HG02571 (cell line): Measurements from ENCODE around the gene S100A1.

Source experiments
- ATAC-seq: cut with Tn5 transposase; IDR thresholded peaks from one replicate; pipeline ENCODE4 v1.9.1; 2021; ENCODE audit warnings: mild to moderate bottlenecking, moderate library complexity; ENCODE audit not compliant: unreplicated experiment

Gene S100A1

DNA sequence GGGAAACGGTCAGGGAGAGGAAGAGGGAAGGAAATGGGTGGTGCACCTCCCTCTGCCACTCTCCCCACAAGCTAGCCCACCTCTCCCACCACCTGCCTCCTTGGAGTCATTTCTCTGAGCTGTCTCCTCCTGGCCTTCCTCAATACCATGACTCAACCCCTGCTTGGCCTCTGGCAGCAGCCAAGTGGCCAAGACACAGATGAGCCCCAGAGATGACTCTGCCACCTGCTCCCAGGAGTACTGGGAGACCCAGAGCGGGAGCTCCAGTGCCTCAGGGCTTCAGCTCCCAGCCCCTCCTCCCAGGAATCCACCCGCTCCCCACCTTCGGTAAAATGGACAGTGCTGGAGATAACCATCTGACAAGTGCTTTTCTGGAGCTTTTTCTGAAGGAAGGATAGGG lies 17.9 kb upstream of the S100A1 start:
- no peak for ATAC-seq

GRCh38 chr1:153610811-153611301 lies 17.4 kb upstream of the S100A1 start:
- no peak for ATAC-seq

- no peak for ATAC-seq
These were observed 16.9 kb upstream of the S100A1 start for GRCh38 chr1:153611356-153611755.

DNA sequence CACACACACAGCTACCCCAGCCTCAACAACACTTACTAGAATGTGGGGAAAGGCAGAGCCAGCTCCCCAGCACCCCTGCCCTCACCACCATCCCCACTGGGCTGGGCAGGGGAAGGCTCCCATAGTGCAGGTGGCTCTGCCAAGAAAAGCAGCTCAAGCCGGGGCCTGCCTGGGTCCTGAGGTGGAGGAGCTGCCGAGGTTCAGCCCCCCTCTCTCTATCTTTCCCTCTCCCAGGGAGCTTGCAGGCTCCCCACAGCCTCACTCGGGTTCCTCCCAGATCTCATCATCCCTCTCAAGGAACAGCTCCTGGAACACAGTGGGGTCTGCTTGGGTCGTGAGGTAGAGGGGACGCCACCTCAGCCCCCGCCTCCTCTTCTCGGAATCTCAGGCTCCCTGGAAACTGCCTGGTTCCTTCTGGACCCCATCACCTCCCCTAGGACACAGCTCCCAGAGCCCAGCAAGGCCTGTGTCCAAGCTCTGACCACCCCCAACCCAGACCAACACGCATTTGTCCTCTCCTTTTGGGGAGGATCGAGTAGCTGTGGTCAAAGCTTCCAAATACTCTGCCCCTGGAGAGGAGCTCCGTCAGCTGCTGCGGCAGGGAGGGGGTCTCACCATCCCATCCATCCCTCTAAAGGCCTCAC lies 16.0 kb upstream of the S100A1 start:
- ATAC-seq: no peak

DNA sequence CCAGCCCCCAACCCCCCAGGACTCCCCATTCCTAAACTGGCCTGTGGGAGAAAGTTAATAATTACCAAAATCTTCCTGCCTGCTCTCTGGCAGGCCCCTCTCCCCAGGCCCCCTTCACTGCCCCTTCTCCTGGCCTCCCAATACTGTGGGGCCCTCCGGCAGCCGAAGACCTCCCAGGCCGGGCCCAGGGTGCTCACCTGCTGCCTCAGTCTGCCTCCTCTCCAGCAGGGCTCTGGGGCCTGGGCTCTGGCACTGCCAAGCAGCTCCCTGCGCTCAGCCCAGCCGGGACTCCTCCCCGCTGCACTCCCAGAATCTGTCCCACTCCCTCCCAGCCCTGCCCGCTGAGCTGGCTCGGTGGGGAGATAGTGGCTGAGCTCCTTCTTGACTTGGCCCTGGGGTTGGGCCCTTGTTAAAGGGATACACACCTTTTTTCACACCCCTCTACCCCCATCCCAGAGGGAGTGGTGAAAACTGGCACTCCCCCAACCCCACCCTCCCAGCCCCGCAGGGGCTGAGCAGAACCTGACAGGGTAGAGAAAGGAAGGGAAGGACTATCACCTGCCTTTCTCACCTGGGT lies 15.4 kb upstream of the S100A1 start, which contains the start of gene S100A16:
Gene S100A16, minus strand, starts transcription at position 383 of the 577 bp plus-strand sequence. CDS start 4,986 bp downstream, outside the sequence.
- no peak for ATAC-seq

GRCh38 chr1:153613406-153613805 lies 14.8 kb upstream of the S100A1 start:
- no peak for ATAC-seq

DNA sequence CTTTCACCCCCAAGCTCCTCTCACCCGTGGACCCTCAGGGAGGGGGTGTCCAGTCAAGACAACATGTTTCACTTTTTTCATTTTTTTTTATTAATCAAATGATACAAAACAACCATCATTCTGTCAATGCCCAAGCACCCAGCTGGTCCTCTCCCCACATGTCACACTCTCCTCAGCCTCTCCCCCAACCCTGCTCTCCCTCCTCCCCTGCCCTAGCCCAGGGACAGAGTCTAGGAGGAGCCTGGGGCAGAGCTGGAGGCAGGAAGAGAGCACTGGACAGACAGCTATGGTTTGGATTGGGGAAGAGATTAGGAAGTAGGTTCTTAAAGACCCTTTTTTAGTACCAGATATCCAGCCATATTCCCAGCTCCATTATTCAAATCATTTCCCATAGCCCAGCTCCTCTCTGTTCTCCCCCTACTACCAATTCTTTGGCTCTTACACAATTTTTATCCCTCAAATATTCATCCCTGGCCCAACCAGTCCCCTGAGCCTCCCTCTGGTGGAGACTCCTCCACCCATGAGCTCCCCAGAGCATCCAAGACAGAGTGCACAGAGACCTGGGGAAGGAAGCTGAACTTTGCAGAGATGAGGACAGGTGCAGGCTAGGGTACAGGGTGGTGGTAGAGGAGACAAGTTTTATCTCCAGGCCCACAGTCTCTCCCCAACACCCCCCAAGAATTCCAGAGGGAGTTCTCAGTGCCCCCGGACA lies 13.9 kb upstream of the S100A1 start:
- ATAC-seq: no peak

DNA sequence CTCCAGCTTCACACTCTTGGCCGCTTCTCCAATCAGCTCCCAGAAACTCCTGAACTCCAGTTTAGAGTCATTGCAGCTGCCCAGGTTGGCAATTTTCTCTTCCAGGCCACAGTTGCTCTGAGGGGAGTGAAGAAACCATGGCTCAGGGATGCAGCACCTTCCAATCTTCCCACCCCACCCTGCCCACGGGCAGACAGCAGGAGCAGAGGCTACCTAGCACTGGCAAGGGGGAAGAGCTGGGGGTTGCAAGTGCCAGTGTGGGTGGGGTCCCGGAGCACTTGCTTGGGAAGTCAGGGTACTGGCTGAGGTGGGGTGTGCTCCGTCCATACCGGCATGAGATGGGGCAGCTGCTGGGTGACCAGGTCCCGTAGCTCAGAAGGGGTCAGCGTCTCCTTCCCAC lies 13.3 kb upstream of the S100A1 start:
- ATAC-seq: no peak

DNA sequence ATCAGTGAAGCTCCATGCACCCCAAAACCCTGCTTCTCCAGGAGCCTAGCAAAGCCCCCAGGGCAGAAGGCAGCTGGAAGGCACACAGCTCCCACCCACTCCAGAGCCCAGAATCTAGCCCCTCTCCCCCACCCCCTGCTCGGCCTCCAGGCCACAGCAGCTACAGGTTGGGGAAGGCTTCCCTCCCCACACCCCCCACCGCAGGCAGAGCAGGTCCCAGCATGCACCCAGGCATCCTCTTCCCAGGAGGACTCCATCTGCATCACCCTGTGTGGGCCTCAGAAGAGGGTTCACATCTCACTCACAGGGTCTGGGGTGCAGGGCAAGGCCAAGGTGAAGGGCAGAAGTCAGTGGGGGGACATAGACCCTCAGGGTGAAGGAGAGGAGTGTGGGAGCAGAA lies 12.8 kb upstream of the S100A1 start:
- ATAC-seq: no peak

- no peak for ATAC-seq
These were observed 11.9 kb upstream of the S100A1 start, which contains the start of gene S100A14 for GRCh38 chr1:153616144-153616916. TSS of gene S100A14 (minus strand) at chr1:153616325. CDS start at chr1:153615858, 467 bp downstream.

DNA sequence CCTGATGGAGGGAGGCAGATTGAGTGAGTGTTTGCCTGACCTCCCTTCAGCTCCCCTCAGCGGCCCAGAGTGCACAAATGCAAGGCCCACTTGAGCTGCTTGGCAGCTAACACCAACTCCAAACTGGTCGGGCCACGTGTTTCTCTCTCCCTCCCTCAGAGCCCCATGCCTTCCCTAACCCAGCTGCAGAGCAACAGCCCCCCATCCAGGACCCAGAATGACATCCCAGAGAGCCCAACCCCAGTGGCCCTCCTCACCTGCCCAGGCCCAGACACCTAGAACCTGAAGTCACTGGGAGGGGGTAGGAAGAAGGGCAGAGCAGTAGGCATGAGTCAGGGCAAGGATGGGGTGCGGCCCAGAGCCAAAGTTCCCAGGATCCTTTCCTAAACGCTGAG lies 11.3 kb upstream of the S100A1 start:
- no peak for ATAC-seq

GRCh38 chr1:153617663-153618062 lies 10.6 kb upstream of the S100A1 start:
- no peak for ATAC-seq

- ATAC-seq: no peak
These were observed 9.1 kb upstream of the S100A1 start for GRCh38 chr1:153619171-153619570.

- no peak for ATAC-seq
These were observed 5.1 kb upstream of the S100A1 start for GRCh38 chr1:153623101-153623500.

DNA sequence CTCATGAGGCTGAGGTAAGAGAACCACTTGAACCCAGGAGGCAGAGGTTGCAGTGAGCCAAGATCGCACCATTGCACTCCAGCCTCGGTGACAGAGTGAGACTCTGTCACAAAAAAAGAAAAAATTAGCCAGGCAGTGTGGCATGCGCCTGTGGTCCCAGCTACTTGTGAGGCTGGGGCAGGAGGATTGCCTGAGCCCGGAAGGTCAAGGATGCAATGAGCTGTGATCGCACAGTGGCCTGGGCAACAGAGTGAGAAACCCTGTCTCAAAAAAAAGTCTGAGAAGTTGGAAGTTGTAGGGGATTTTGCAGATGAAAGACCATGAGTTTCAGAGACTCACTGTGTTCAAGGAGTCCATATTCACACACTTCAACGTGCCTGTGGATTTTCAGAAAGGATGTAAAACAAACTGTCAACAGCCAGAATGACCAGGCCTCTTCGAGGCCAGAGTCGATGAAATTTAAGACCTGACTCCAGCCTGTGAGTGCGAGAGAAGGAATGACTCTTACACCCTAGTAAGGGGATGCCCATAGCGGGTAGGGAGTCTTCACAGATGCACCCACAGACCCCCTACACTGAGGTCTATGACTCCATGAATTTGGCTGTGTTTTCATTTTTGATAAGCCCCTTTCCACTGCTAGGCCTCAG lies 3.1 kb upstream of the S100A1 start:
- ATAC-seq: no peak

GRCh38 chr1:153626477-153626903 lies 1.7 kb upstream of the S100A1 start:
- no peak for ATAC-seq

- no peak for ATAC-seq
These were observed 1.1 kb upstream of the S100A1 start, which contains the start of gene S100A13 for GRCh38 chr1:153626904-153627714. TSS of gene S100A13 (minus strand) at chr1:153627505. CDS start at chr1:153626472, 1,033 bp downstream.

DNA sequence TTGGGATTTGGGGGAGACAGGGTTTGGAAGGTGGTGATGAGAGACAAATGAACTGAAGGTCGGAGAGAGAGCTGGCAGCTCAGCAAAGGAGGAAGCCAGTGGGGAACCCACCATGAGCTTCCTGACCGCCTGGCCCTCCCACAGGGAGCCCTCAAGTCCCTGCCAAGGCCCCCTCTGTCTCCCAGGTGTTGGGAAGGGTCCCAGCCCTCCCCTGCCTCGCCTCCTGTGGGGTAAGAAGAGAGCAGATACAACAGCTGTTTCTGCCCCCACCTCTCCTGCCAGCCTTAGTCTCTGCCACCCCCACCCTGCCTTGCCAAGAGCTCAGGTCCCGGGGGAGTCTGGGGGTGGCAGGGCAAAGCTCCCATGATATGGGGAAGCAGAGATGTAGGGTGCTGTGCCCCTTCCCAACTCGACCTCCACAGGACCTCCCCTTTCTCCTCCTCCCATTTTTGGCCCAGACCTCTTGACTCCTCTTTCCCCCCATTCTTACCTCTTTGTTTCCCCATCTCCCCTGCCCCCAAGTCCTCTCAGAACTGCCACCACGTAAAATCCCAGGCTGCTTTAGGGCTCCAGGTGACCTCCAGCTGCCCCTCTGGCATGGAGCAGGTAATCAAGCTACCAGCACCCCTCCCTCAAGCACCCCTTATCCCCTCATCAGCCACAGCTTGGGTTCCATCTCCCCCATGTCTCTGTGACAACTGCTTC lies 556 bp downstream of the S100A1 start:
- ATAC-seq: no peak

DNA sequence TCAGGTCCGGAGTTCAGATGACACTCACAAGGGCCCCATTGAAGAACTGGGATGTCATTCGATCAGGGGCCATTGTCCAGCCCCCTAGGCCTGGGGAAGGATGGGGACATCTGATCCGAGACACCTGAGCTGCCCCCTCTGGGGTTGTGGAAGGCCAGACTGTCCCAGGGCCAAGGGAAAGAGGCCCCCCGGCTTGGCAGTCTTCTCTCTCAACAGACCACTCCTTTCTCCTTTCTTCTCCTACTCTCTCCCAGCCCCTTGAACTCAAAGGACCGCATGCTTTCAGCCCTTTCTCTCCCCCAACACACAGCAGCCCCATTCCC lies 1.1 kb downstream of the S100A1 start:
- ATAC-seq: no peak
